Prostate gland (tissue), 2 donors: Measurements from ENCODE around the gene ACTN1. TPM values are rescaled to one million over a fixed set of nuclear protein-coding genes. Genes with fewer than 3 reads are reported as not detected.

ENCODE experiments used
- DNase-seq: peaks from one replicate; pipeline ENCODE4 v3.0.0-alpha.2; 2019; ENCODE audit warnings: low spot score
- H3K27ac ChIP-seq, 2 donors: fragments of 200-600 bp; sonication (generic); 2 replicates each; pipeline ENCODE4 v1.5.1; 2017 to 2019
- H3K27me3 ChIP-seq: fragments of 200-600 bp; sonication (generic); replicated peaks from 2 replicates; pipeline ENCODE4 v1.5.1; 2019; ENCODE audit not compliant: insufficient read depth
- H3K36me3 ChIP-seq, 2 donors: fragments of 200-600 bp; sonication (generic); 1 replicate in 1 of 2; 2 replicates in 1 of 2; pipeline versions ENCODE4 v1.5.1 to v1.8.1; 2017 to 2019
- H3K4me1 ChIP-seq: fragments of 200-600 bp; sonication (generic); replicated peaks from 2 replicates; pipeline ENCODE4 v1.5.1; 2019
- H3K4me3 ChIP-seq, 2 donors: fragments of 200-600 bp; sonication (generic); 2 replicates each; pipeline ENCODE4 v1.5.1; 2017 to 2019
- H3K9me3 ChIP-seq: fragments of 200-600 bp; sonication (generic); 2 replicates; pipeline ENCODE4 v1.5.1; 2017
- CTCF ChIP-seq, 4 experiments: fragments of 200-600 bp in 2 of 4; fragments of 450-650 bp in 2 of 4; sonication (generic) in 2 of 4; IDR thresholded peaks; 1 replicate in 3 of 4; 2 replicates in 1 of 4; pipeline ENCODE4 v1.5.1; 2016 to 2019; ENCODE audit warnings: antibody characterized with exemption in 4 of 4, mild to moderate bottlenecking in 2 of 4, moderate library complexity in 2 of 4
- POLR2A ChIP-seq: fragments of 450-650 bp; IDR thresholded peaks from one replicate; pipeline ENCODE4 v1.6.1; 2016; ENCODE audit warnings: antibody characterized with exemption, mild to moderate bottlenecking
- POLR2AphosphoS5 ChIP-seq: sonication (generic); formaldehyde crosslinking; IDR thresholded peaks from one replicate; pipeline ENCODE4 v1.6.1; 2017; ENCODE audit warnings: antibody characterized with exemption
- WGBS: methylation state at CpG from one replicate; pipeline ENCODE4 v1.1.5; 2018; 5-methylcytosine and 5-hydroxymethylcytosine counted together
- intact Hi-C: fragments of 100-400 bp; cut with DNase I; formaldehyde crosslinking; loops from one replicate; pipeline ENCODE4 v1.14.2; 2022
- total RNA-seq, 2 donors: library from RNA; depleted of rRNA; stranded (reverse); fragments of >200 nt; gene quantifications; one replicate each; pipeline ENCODE4 v1.1.0, GENCODE V29; 2016

Gene ACTN1
- total RNA-seq, 2 donors from 2014 or later = 197 to 240 TPM

- Histone ChIP-seq H3K4me3 (no peak overlapping the region), H3K4me1 (peaks cover 27% of the 10 kb centered on the region)
Observed at GRCh38 chr14:68937471-68938270, 41.4 kb downstream of the ACTN1 start.

GRCh38 chr14:68936980-68937379, 42.1 kb downstream of the ACTN1 start:
- TF ChIP-seq POLR2A = no peak
- TF ChIP-seq POLR2AphosphoS5 = no peak
- no peak for TF ChIP-seq CTCF (IDR thresholded peaks at IDR 0.05)
- Histone ChIP-seq H3K9me3 (no peaks in the 10 kb centered on the region), H3K27me3 (no peaks in the 10 kb centered on the region), H3K4me3 (no peak overlapping the region), H3K27ac (peak overlapping the region; percentile 96 to 98), H3K36me3 (no peaks in the 10 kb centered on the region), H3K4me1 (peaks cover 27% of the 10 kb centered on the region)
- intact Hi-C loops = no loop called here
- DNase-seq = no peak
- WGBS = 42% methylated on average over 2 of the region's 2 CpGs

More at GRCh38 chr14:68937471-68938270, 41.4 kb downstream of the ACTN1 start:
- Histone ChIP-seq H3K36me3 (no peaks in the 10 kb centered on the region), H3K27ac (peak overlapping the region; percentile 96 to 98), H3K9me3 (no peaks in the 10 kb centered on the region), H3K27me3 (no peaks in the 10 kb centered on the region)
- 30% methylated on average over 11 of the region's 11 CpGs for WGBS
- peak; percentile 95 for DNase-seq
- TF ChIP-seq POLR2AphosphoS5 (peak; percentile 97), CTCF (IDR thresholded peaks at IDR 0.05) (peak; percentile 52 to 91 (median 80)), POLR2A (peak; percentile 33)
- intact Hi-C loops = no loop called here

DNA sequence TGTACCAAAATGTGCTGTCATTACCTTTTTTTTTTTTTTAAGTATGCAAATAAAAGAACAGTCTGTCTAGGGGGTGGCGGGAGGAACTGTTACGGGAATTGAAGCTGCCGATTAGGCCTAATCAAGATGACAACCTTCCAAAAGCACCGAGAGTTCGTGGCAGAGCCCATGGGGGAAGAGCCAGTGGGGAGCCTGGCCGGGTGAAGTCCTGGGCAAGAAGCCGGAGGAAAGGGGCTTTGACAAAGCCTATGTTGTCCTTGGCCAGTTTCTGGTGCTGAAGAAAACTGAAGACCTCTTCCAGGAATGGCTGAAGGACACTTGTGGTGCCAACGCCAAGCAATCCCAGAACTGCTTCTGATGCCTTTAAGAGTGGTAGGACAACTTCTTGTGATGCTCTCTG, 42.6 kb downstream of the ACTN1 start:
- H3K4me3 ChIP-seq = no peak overlapping the region
- WGBS = 53% methylated on average over 8 of the region's 8 CpGs
- H3K4me1 ChIP-seq = peaks cover 27% of the 10 kb centered on the region

GRCh38 chr14:68935761-68936214, 43.3 kb downstream of the ACTN1 start:
- peak; percentile 35 for DNase-seq
- no peaks in the 10 kb centered on the region for H3K36me3 ChIP-seq
- peak overlapping the region; percentile 96 to 98 for H3K27ac ChIP-seq
- no peaks in the 10 kb centered on the region for H3K9me3 ChIP-seq
- peaks cover 27% of the 10 kb centered on the region for H3K4me1 ChIP-seq
- 40% methylated on average over 6 of the region's 6 CpGs for WGBS
- TF ChIP-seq CTCF (IDR thresholded peaks at IDR 0.05) (no peak), POLR2A (no peak), POLR2AphosphoS5 (peak; percentile 14)
- no peaks in the 10 kb centered on the region for H3K27me3 ChIP-seq
- H3K4me3 ChIP-seq = no peak overlapping the region
- intact Hi-C loops = no loop called here

More for the DNA sequence above, 42.6 kb downstream of the ACTN1 start:
- no peak for TF ChIP-seq POLR2A
- TF ChIP-seq CTCF (IDR thresholded peaks at IDR 0.05) = no peak
- TF ChIP-seq POLR2AphosphoS5 = no peak
- Histone ChIP-seq H3K9me3 (no peaks in the 10 kb centered on the region), H3K36me3 (no peaks in the 10 kb centered on the region), H3K27ac (peak overlapping the region; percentile 96 to 98), H3K27me3 (no peaks in the 10 kb centered on the region)
- no peak for DNase-seq
- intact Hi-C loops = no loop called here

DNA sequence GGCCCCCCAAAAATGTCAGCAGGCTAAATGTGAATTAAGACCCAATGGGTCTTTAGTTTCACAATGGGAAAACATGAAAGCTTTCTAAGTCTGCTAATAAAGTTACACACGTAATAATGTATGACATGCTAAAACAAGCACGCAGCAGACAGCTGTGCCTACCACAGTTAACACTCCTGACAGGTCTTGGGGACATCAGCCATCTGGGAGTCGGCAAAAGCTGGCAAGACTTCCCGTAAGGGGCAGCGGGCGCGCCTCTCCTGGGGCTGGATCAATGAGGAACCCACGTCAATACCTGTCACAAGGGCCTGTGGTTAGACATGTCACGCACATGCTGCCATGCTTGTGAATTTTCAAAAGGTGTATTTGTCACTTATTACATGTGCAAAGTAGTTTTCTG, 45.0 kb downstream of the ACTN1 start:
- Histone ChIP-seq H3K4me1 (peaks cover 18% of the 10 kb centered on the region), H3K4me3 (no peak overlapping the region), H3K27ac (no peak overlapping the region), H3K36me3 (no peaks in the 10 kb centered on the region), H3K27me3 (no peaks in the 10 kb centered on the region), H3K9me3 (no peaks in the 10 kb centered on the region)
- DNase-seq = no peak
- 37% methylated on average over 9 of the region's 9 CpGs for WGBS
- no peak for TF ChIP-seq POLR2A
- no peak for TF ChIP-seq CTCF (IDR thresholded peaks at IDR 0.05)
- TF ChIP-seq POLR2AphosphoS5 = no peak
- intact Hi-C loops = no loop called here
